ENCODE measurements around the gene UNC13B. TPM values are rescaled to one million over a fixed set of nuclear protein-coding genes. Genes with fewer than 3 reads are reported as not detected.
"Not testable (repeated sequence)": the region's sequence is repeated elsewhere in the genome, so short reads cannot be mapped to it uniquely, and the experiment has no call there.

Gene UNC13B
- polyA plus RNA-seq, 1 experiment = 12.5 TPM

- H3K27me3 ChIP-seq (ENCODE audit: control insufficient read depth, insufficient read depth, low read length) = no peaks in the 10 kb centered on the region
- ChIA-PET CTCF (interaction anchor here (0.6 to 1.3 kb wide), 3 partner anchors 18 to 431 kb away, joined by 3 read pairs; partner anchors contain the start of gene UNC13B), POLR2A (no interaction called here)
- H3K4me3 ChIP-seq (ENCODE audit: low read depth, low read length) = no peak overlapping the region
- H3K27ac ChIP-seq (ENCODE audit: low read depth, low read length) = no peak overlapping the region
- no peak for DNase-seq (ENCODE audit: low read depth, low spot score)
- no peak for TF ChIP-seq CTCF (IDR thresholded peaks at IDR 0.05; ENCODE audit: low read depth, low read length)
- peaks cover 13% of the 10 kb centered on the region; the same call in 1 of the 2 replicates for H3K9me3 ChIP-seq (ENCODE audit: control insufficient read depth, insufficient read depth, low read length)
These were observed 17.8 kb downstream of the UNC13B start for GRCh38 chr9:35179347-35180280.

- CTCF ChIA-PET = no interaction called here
- no peak for DNase-seq (ENCODE audit: low read depth, low spot score)
- Histone ChIP-seq H3K27me3 (ENCODE audit: control insufficient read depth, insufficient read depth, low read length) (no peaks in the 10 kb centered on the region), H3K4me3 (ENCODE audit: low read depth, low read length) (no peak overlapping the region), H3K9me3 (ENCODE audit: control insufficient read depth, insufficient read depth, low read length) (peaks cover 13% of the 10 kb centered on the region; the same call in 1 of the 2 replicates), H3K27ac (ENCODE audit: low read depth, low read length) (no peak overlapping the region)
- TF ChIP-seq CTCF (IDR thresholded peaks at IDR 0.05; ENCODE audit: low read depth, low read length) = no peak
- POLR2A ChIA-PET = no interaction called here
These were observed 19.0 kb downstream of the UNC13B start for GRCh38 chr9:35180801-35181200.

GRCh38 chr9:35182401-35182800, 20.6 kb downstream of the UNC13B start:
- CTCF ChIA-PET; H3K27me3 ChIP-seq (ENCODE audit: control insufficient read depth, insufficient read depth, low read length); H3K4me3 ChIP-seq (ENCODE audit: low read depth, low read length); POLR2A ChIA-PET; DNase-seq (ENCODE audit: low read depth, low spot score); H3K27ac ChIP-seq (ENCODE audit: low read depth, low read length): not testable (repeated sequence)
- peaks cover 13% of the 10 kb centered on the region; the same call in 1 of the 2 replicates for H3K9me3 ChIP-seq (ENCODE audit: control insufficient read depth, insufficient read depth, low read length)

GRCh38 chr9:35182996-35183754, 21.4 kb downstream of the UNC13B start:
- H3K27me3 ChIP-seq (ENCODE audit: control insufficient read depth, insufficient read depth, low read length); POLR2A ChIA-PET; H3K4me3 ChIP-seq (ENCODE audit: low read depth, low read length); CTCF ChIA-PET; DNase-seq (ENCODE audit: low read depth, low spot score); H3K27ac ChIP-seq (ENCODE audit: low read depth, low read length): not testable (repeated sequence)
- peaks cover 13% of the 10 kb centered on the region; the same call in 1 of the 2 replicates for H3K9me3 ChIP-seq (ENCODE audit: control insufficient read depth, insufficient read depth, low read length)

GRCh38 chr9:35183755-35184480, 22.1 kb downstream of the UNC13B start:
- H3K27ac ChIP-seq (ENCODE audit: low read depth, low read length); H3K27me3 ChIP-seq (ENCODE audit: control insufficient read depth, insufficient read depth, low read length); H3K4me3 ChIP-seq (ENCODE audit: low read depth, low read length); POLR2A ChIA-PET; DNase-seq (ENCODE audit: low read depth, low spot score); CTCF ChIA-PET: not testable (repeated sequence)
- H3K9me3 ChIP-seq (ENCODE audit: control insufficient read depth, insufficient read depth, low read length) = peaks cover 13% of the 10 kb centered on the region; the same call in 1 of the 2 replicates

GRCh38 chr9:35186524-35186923, 24.7 kb downstream of the UNC13B start:
- Histone ChIP-seq H3K27me3 (ENCODE audit: control insufficient read depth, insufficient read depth, low read length) (no peaks in the 10 kb centered on the region), H3K4me3 (ENCODE audit: low read depth, low read length) (no peak overlapping the region), H3K9me3 (ENCODE audit: control insufficient read depth, insufficient read depth, low read length) (peaks cover 18% of the 10 kb centered on the region), H3K27ac (ENCODE audit: low read depth, low read length) (no peak overlapping the region)
- ChIA-PET CTCF (no interaction called here), POLR2A (no interaction called here)
- no peak for TF ChIP-seq CTCF (IDR thresholded peaks at IDR 0.05; ENCODE audit: low read depth, low read length)
- DNase-seq (ENCODE audit: low read depth, low spot score) = no peak

Data from AG04450 (cell line).